NB4 (cell line): ENCODE measurements around the gene NPTXR.

Source experiments
- MYC ChIP-seq: IDR thresholded peaks from 2 replicates; pipeline ENCODE4 v1.6.1; 2011; ENCODE audit warnings: low read depth, low read length
- POLR2A ChIP-seq: IDR thresholded peaks from 2 replicates; pipeline ENCODE4 v1.6.1; 2011; ENCODE audit warnings: mild to moderate bottlenecking; ENCODE audit not compliant: insufficient read length; ENCODE audit errors: extremely low read depth
- TF ChIP-seq, protein P1 (sequence below): IDR thresholded peaks from one replicate; pipeline ENCODE4 v1.5.1; 2012; ENCODE audit warnings: low read depth, low read length

- TF ChIP-seq, protein P1, sequence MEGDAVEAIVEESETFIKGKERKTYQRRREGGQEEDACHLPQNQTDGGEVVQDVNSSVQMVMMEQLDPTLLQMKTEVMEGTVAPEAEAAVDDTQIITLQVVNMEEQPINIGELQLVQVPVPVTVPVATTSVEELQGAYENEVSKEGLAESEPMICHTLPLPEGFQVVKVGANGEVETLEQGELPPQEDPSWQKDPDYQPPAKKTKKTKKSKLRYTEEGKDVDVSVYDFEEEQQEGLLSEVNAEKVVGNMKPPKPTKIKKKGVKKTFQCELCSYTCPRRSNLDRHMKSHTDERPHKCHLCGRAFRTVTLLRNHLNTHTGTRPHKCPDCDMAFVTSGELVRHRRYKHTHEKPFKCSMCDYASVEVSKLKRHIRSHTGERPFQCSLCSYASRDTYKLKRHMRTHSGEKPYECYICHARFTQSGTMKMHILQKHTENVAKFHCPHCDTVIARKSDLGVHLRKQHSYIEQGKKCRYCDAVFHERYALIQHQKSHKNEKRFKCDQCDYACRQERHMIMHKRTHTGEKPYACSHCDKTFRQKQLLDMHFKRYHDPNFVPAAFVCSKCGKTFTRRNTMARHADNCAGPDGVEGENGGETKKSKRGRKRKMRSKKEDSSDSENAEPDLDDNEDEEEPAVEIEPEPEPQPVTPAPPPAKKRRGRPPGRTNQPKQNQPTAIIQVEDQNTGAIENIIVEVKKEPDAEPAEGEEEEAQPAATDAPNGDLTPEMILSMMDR = no peak
- TF ChIP-seq POLR2A (no peak), MYC (no peak)
Measured at GRCh38 chr22:38864361-38865191, 20.7 kb upstream of the NPTXR start.
